ENCODE results near the gene RELN. TPM values are rescaled to one million over a fixed set of nuclear protein-coding genes. Genes with fewer than 3 reads are reported as not detected.

Gene RELN
- total RNA-seq, 1 experiment from 2014 or later: 0.48 TPM

DNA sequence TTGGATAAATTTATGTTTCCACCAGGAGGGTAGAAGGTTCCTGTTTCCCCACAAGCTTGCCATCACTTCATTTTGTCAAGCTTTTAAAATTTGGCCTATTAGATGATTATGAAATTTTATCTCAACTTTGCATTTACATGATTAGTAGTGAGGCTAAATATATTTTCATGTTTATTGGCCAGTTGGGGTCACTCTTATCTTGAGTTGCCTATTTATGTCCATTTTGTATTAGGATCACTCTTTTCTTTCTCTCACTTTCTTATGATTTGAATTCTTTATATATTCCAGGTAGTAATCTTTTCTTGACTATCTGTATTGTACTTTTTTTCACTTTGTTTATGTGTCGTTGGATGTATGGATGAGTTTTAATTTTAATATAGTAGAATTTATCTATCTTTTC lies 324.9 kb downstream of the RELN start:
- Histone ChIP-seq H3F3A (ENCODE audit: insufficient read depth, low read depth) (peaks cover 5% of the 10 kb centered on the region; the same call in 1 of the 2 replicates), H3K4me3 (no peak overlapping the region), H3K27me3 (ENCODE audit: insufficient read depth, low read depth) (no peaks in the 10 kb centered on the region), H4K20me1 (ENCODE audit: insufficient read depth) (no peaks in the 10 kb centered on the region), H3K79me2 (ENCODE audit: low read depth) (no peaks in the 10 kb centered on the region), H2AFZ (no peak overlapping the region), H3K36me3 (ENCODE audit: low read depth) (no peaks in the 10 kb centered on the region), H3K4me1 (replicated peaks; ENCODE audit: insufficient read depth) (peaks cover 18% of the 10 kb centered on the region), H3K4me2 (no peak overlapping the region), H3K9me3 (ENCODE audit: insufficient read depth, low read depth) (no peaks in the 10 kb centered on the region), H3K9me2 (ENCODE audit: insufficient read depth) (no peaks in the 10 kb centered on the region), H3K27ac (no peak overlapping the region)
- intact Hi-C loops (cut with micrococcal nuclease; ENCODE audit: unreplicated experiment): loop anchor here (5.0 kb wide), 1 partner anchor 63 kb away; no protein-coding TSS in a partner anchor
- ChIA-PET POLR2A (ENCODE audit: unreplicated experiment) (no interaction called here), CTCF (no interaction called here)
- no peak for DNase-seq
- BruUV-seq (replicated peaks): no TSS peak
- TF ChIP-seq EZH2 (IDR thresholded peaks at IDR 0.05; ENCODE audit: low read depth): no peak
- TF ChIP-seq, protein P1, sequence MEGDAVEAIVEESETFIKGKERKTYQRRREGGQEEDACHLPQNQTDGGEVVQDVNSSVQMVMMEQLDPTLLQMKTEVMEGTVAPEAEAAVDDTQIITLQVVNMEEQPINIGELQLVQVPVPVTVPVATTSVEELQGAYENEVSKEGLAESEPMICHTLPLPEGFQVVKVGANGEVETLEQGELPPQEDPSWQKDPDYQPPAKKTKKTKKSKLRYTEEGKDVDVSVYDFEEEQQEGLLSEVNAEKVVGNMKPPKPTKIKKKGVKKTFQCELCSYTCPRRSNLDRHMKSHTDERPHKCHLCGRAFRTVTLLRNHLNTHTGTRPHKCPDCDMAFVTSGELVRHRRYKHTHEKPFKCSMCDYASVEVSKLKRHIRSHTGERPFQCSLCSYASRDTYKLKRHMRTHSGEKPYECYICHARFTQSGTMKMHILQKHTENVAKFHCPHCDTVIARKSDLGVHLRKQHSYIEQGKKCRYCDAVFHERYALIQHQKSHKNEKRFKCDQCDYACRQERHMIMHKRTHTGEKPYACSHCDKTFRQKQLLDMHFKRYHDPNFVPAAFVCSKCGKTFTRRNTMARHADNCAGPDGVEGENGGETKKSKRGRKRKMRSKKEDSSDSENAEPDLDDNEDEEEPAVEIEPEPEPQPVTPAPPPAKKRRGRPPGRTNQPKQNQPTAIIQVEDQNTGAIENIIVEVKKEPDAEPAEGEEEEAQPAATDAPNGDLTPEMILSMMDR (conservative IDR thresholded peaks at IDR 0.05): no peak

DNA sequence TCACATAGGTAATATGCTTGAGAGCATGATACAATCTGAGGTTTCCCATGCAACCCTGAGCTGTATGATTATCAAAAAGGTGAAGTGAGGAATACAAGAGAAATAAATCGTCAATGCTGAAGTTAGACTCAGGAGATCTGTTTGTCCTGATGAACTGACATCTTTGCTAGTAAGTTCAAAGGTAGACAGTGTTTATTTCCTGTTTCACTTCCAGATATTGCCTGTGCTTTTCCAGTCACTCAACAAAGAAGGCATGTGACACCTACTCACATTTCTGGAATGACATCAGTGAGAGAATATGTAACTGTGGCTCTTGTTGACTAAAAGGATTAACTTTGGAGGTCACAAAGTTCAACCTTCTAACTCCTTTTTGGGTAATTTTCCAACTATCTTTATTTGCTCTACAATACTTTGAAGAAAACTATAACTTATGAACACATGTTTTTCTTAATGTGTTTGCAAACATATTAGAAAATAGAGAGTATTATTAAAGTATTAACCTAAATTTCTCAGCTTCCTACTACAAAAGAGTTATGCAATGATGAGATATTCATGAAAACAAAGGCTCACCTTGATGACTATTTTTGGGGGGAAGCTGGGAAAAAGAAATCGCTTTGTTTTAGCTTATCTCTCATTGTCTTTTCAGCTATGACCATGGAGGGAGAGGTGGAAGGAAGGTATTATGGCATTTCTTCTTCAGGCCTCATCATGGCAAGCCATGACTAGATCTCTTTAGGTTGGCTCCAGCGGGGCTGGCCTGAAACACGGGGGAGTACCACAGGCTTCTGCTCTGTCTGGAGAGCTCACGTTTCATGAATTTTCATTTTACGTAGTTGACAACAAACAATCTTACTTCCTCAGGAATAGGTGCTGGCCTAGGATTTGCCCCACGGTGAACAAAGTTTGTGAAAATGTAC lies 328.7 kb downstream of the RELN start:
- Histone ChIP-seq H2AFZ (no peak overlapping the region), H3K27me3 (ENCODE audit: insufficient read depth, low read depth) (no peaks in the 10 kb centered on the region), H3K9me3 (ENCODE audit: insufficient read depth, low read depth) (no peaks in the 10 kb centered on the region), H3F3A (ENCODE audit: insufficient read depth, low read depth) (peaks cover 5% of the 10 kb centered on the region; the same call in 1 of the 2 replicates), H3K4me3 (no peak overlapping the region), H3K79me2 (ENCODE audit: low read depth) (no peaks in the 10 kb centered on the region), H3K9me2 (ENCODE audit: insufficient read depth) (no peaks in the 10 kb centered on the region), H3K27ac (peak overlapping the region; percentile 70), H3K4me2 (peak overlapping the region; percentile 40), H4K20me1 (ENCODE audit: insufficient read depth) (no peaks in the 10 kb centered on the region), H3K36me3 (ENCODE audit: low read depth) (no peaks in the 10 kb centered on the region), H3K4me1 (replicated peaks; ENCODE audit: insufficient read depth) (peaks cover 18% of the 10 kb centered on the region)
- no peak for TF ChIP-seq EZH2 (IDR thresholded peaks at IDR 0.05; ENCODE audit: low read depth)
- TF ChIP-seq, protein P1 (conservative IDR thresholded peaks at IDR 0.05): no peak
- peak in 1 of 2 experiments; percentile 86 for DNase-seq
- ChIA-PET CTCF (no interaction called here), POLR2A (ENCODE audit: unreplicated experiment) (no interaction called here)
- intact Hi-C loops (cut with micrococcal nuclease; ENCODE audit: unreplicated experiment): loop anchor here (2.0 to 5.0 kb wide), 2 partner anchors 28 to 67 kb away; no protein-coding TSS in a partner anchor
- BruUV-seq (replicated peaks): no TSS peak

DNA sequence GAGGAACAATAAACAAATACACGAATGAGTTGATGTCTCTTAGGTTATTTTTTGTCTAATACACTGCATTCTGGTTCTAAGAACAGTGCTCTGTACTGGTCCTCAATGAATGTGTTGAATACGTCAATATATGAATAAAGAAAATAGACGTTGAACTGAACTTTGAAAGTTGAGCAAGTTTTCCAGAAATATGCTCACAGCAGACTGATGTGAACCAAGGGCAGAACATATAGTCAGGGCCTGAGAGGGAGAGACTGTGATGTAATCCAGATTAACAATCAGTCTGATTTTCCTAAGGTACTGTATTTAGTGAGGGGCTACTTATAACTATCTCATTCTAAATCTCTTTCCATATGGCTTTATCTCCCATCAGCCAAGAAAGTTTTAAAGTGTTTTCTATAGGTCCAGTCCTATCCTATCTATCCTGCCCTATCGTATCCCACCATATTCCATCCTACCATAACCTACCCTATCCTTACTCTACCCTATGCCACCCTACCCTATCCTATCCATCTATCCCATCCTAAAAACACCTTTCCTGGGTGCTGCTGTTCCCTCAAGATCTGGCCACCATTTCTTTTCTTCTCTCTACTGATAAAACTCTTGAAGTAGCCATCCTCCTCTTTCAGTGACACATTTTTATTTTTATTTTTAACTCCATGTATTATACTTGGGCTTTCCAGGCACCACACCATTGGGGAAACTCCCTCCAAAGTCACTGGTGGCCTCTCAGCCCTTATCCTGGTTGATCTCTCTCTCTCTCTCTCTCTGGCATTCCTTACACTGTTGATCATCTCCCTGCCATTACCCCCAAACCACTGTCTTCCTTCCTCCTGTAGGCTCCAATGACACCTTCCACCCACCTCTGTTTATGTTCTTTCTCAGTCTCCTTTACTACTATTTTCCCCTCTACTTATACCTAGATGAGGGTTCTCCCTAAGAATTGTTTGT lies 331.1 kb downstream of the RELN start:
- H3K9me2 ChIP-seq (ENCODE audit: insufficient read depth): no peaks in the 10 kb centered on the region; the same call in 1 of the 2 replicates
- no peaks in the 10 kb centered on the region for H3K27me3 ChIP-seq (ENCODE audit: insufficient read depth, low read depth)
- POLR2A ChIA-PET (ENCODE audit: unreplicated experiment): no interaction called here
- intact Hi-C loops (cut with micrococcal nuclease; ENCODE audit: unreplicated experiment): no loop called here
- H3K27ac ChIP-seq: no peak overlapping the region
- CTCF ChIA-PET: no interaction called here
- H3K36me3 ChIP-seq (ENCODE audit: low read depth): no peaks in the 10 kb centered on the region
- DNase-seq: no peak
- H3K9me3 ChIP-seq (ENCODE audit: insufficient read depth, low read depth): no peaks in the 10 kb centered on the region
- peaks cover 5% of the 10 kb centered on the region; the same call in 1 of the 2 replicates for H3F3A ChIP-seq (ENCODE audit: insufficient read depth, low read depth)
- TF ChIP-seq, protein P1 (conservative IDR thresholded peaks at IDR 0.05): no peak
- TF ChIP-seq EZH2 (IDR thresholded peaks at IDR 0.05; ENCODE audit: low read depth): no peak
- H3K79me2 ChIP-seq (ENCODE audit: low read depth): no peaks in the 10 kb centered on the region
- no peak overlapping the region for H3K4me3 ChIP-seq
- no TSS peak for BruUV-seq (replicated peaks)
- peaks cover 18% of the 10 kb centered on the region for H3K4me1 ChIP-seq (replicated peaks; ENCODE audit: insufficient read depth)
- H3K4me2 ChIP-seq: no peak overlapping the region
- H4K20me1 ChIP-seq (ENCODE audit: insufficient read depth): no peaks in the 10 kb centered on the region
- H2AFZ ChIP-seq: no peak overlapping the region
